Stomach (tissue), 9 donors: ENCODE measurements around the gene MAP2K2. TPM values are rescaled to one million over a fixed set of nuclear protein-coding genes. Genes with fewer than 3 reads are reported as not detected.

Experiments used
- DNase-seq, 2 donors: peaks; one replicate each; pipeline versions ENCODE4 v3.0.0 to v3.0.0-alpha.2; 2013 to 2019
- H3K27ac ChIP-seq, 5 donors: fragments of 200-600 bp in 4 of 5; sonication (generic) in 4 of 5; one replicate each; pipeline ENCODE4 v1.5.1; 2013 to 2019; ENCODE audit warnings: mild to moderate bottlenecking in 1 of 5, moderate library complexity in 1 of 5
- H3K27me3 ChIP-seq, 3 donors: fragments of 200-600 bp; sonication (generic); one replicate each; pipeline ENCODE4 v1.5.1; 2017 to 2019; ENCODE audit warnings: mixed run types in 1 of 3
- H3K36me3 ChIP-seq, 4 donors: fragments of 200-600 bp; sonication (generic); 1 replicate in 3 of 4; 2 replicates in 1 of 4; pipeline ENCODE4 v1.5.1; 2016 to 2019
- H3K4me1 ChIP-seq, 4 donors: fragments of 200-600 bp; sonication (generic); one replicate each; pipeline ENCODE4 v1.5.1; 2016 to 2019
- H3K4me3 ChIP-seq, 4 donors: fragments of 200-600 bp; sonication (generic) in 3 of 4; one replicate each; pipeline ENCODE4 v1.5.1; 2016 to 2019; ENCODE audit warnings: mild to moderate bottlenecking in 1 of 4
- H3K9me3 ChIP-seq, 4 donors: fragments of 200-600 bp; sonication (generic); one replicate each; pipeline ENCODE4 v1.5.1; 2016 to 2019
- CTCF ChIP-seq, 7 experiments: fragments of 450-650 bp in 4 of 7; fragments of 200-600 bp in 3 of 7; sonication (generic) in 3 of 7; IDR thresholded peaks; one replicate each; pipeline ENCODE4 v1.5.1; 2016 to 2019; ENCODE audit warnings: antibody characterized with exemption in 7 of 7, control low read depth in 2 of 7, mild to moderate bottlenecking in 1 of 7
- EP300 ChIP-seq: sonication (generic); formaldehyde crosslinking; IDR thresholded peaks from one replicate; pipeline ENCODE4 v1.6.1; 2017; ENCODE audit warnings: antibody characterized with exemption
- POLR2A ChIP-seq, 4 donors: fragments of 450-650 bp; IDR thresholded peaks; one replicate each; pipeline ENCODE4 v1.6.1; 2016; ENCODE audit warnings: antibody characterized with exemption in 4 of 4, control low read depth in 2 of 4, mild to moderate bottlenecking in 1 of 4, moderate library complexity in 1 of 4
- POLR2AphosphoS5 ChIP-seq, 3 donors: sonication (generic); formaldehyde crosslinking; IDR thresholded peaks; one replicate each; pipeline ENCODE4 v1.6.1; 2016; ENCODE audit warnings: antibody characterized with exemption in 3 of 3
- WGBS, 5 donors: extraction: QIAGEN DNeasy Blood & Tissue Kit in 3 of 5; methylation state at CpG; one replicate each; pipeline versions ENCODE4 v1.1.5 to v1.1.7; 2013 to 2018; 5-methylcytosine and 5-hydroxymethylcytosine counted together
- intact Hi-C: fragments of 100-400 bp; cut with DNase I; formaldehyde crosslinking; loops from one replicate; pipeline ENCODE4 v1.15.1; 2023; ENCODE audit warnings: low total_unique reads
- polyA plus RNA-seq, 3 donors: library from polyadenylated mRNA; stranded (reverse); fragments of 200-250 nt; gene quantifications; one replicate each; pipeline ENCODE4 v1.2.3, GENCODE V29; 2013
- total RNA-seq, 5 donors: library from RNA; depleted of rRNA; stranded (reverse); fragments of >200 nt; gene quantifications; one replicate each; pipeline versions ENCODE4 v1.1.0 to v1.2.3, GENCODE V29; 2014 to 2016
- donor health status: healthy with polysubstance abuse.
- donor health status: Bipolar disorder and iron deficiency.
- donor health status: healthy.

The MAP2K2 gene
- total and polyA plus RNA-seq, 8 donors, result 53.4 to 447 (median 116) TPM

- no peak for DNase-seq
- H3K27me3 ChIP-seq, result no peaks in the 10 kb centered on the region
- intact Hi-C loops, result loop anchor here (10.0 kb wide), 1 partner anchor 50 kb away; the partner anchor contains the start of gene PIAS4
- no peaks in the 10 kb centered on the region for H3K9me3 ChIP-seq
- peak overlapping the region in 1 of 5 donors; percentile 27 for H3K27ac ChIP-seq
- 88 to 100% (median 94%) methylated on average over 5 to 91 of the region's 91 CpGs for WGBS, 5 donors
- H3K36me3 ChIP-seq, result peaks cover 32 to 75% (median 69%) of the 10 kb centered on the region in 4 donors
- TF ChIP-seq POLR2A (IDR thresholded peaks at IDR 0.05) (no peak), EP300 (no peak), POLR2AphosphoS5 (IDR thresholded peaks at IDR 0.05) (no peak), CTCF (IDR thresholded peaks at IDR 0.05) (no peak)
- no peak overlapping the region for H3K4me3 ChIP-seq
- peaks cover 52 to 92% (median 80%) of the 10 kb centered on the region in 4 donors for H3K4me1 ChIP-seq
Observed at GRCh38 chr19:4054441-4055208, 69.3 kb downstream of the MAP2K2 start.

GRCh38 chr19:4053423-4054324 is 70.2 kb downstream of the MAP2K2 start:
- peak overlapping the region in 2 of 4 donors; percentile 13 to 37 for H3K4me3 ChIP-seq
- H3K27me3 ChIP-seq, result no peaks in the 10 kb centered on the region
- no peak for TF ChIP-seq POLR2A (IDR thresholded peaks at IDR 0.05)
- no peak for TF ChIP-seq EP300
- no peak for TF ChIP-seq CTCF (IDR thresholded peaks at IDR 0.05)
- TF ChIP-seq POLR2AphosphoS5 (IDR thresholded peaks at IDR 0.05), result peak in 1 of 3 donors; percentile 5
- H3K27ac ChIP-seq, result peak overlapping the region in 3 of 5 donors; percentile 69 to 86 (median 85)
- peaks cover 32 to 81% (median 76%) of the 10 kb centered on the region in 4 donors for H3K36me3 ChIP-seq
- peaks cover 47 to 92% (median 76%) of the 10 kb centered on the region in 4 donors for H3K4me1 ChIP-seq
- DNase-seq, result peak in 1 of 2 donors; percentile 9
- intact Hi-C loops, result loop anchor here (10.0 kb wide), 1 partner anchor 49 kb away; the partner anchor contains the start of gene PIAS4
- WGBS, 5 donors, result 75 to 83% (median 80%) methylated on average over 68 to 82 of the region's 82 CpGs
- H3K9me3 ChIP-seq, result no peaks in the 10 kb centered on the region

- Histone ChIP-seq H3K4me1 (peaks cover 41 to 92% (median 73%) of the 10 kb centered on the region in 4 donors), H3K27me3 (no peaks in the 10 kb centered on the region), H3K4me3 (peak overlapping the region in 2 of 4 donors; percentile 13 to 37), H3K9me3 (no peaks in the 10 kb centered on the region), H3K36me3 (peaks cover 32 to 88% (median 81%) of the 10 kb centered on the region in 4 donors), H3K27ac (peak overlapping the region; percentile 69 to 86 (median 82))
- intact Hi-C loops, result loop anchor here (10.0 kb wide), 1 partner anchor 48 kb away; the partner anchor contains the start of gene PIAS4
- no peak for TF ChIP-seq POLR2A (IDR thresholded peaks at IDR 0.05)
- TF ChIP-seq EP300, result no peak
- no peak for TF ChIP-seq CTCF (IDR thresholded peaks at IDR 0.05)
- no peak for TF ChIP-seq POLR2AphosphoS5 (IDR thresholded peaks at IDR 0.05)
- no peak for DNase-seq
- WGBS, 5 donors, result 14 to 33% (median 20%) methylated on average over 13 of the region's 13 CpGs
Observed at GRCh38 chr19:4052993-4053422, 70.9 kb downstream of the MAP2K2 start.
